Ovary (tissue), 3 donors: ENCODE measurements around the gene KLK1.

Experiments used
- POLR2A ChIP-seq: fragments of 450-650 bp; IDR thresholded peaks from one replicate; pipeline ENCODE4 v1.6.1; 2017; ENCODE audit warnings: antibody characterized with exemption, mild to moderate bottlenecking, moderate library complexity
- TF ChIP-seq, protein P1 (sequence below), 3 donors: fragments of 450-650 bp in 2 of 3; fragments of 200-600 bp in 1 of 3; IDR thresholded peaks; one replicate each; pipeline versions ENCODE4 v1.5.1 to v1.8.0; 2016 to 2022; ENCODE audit warnings: antibody characterized with exemption in 3 of 3, mild to moderate bottlenecking in 1 of 3
- donor health status: DM: no; HTN: no; CAD: no.

DNA sequence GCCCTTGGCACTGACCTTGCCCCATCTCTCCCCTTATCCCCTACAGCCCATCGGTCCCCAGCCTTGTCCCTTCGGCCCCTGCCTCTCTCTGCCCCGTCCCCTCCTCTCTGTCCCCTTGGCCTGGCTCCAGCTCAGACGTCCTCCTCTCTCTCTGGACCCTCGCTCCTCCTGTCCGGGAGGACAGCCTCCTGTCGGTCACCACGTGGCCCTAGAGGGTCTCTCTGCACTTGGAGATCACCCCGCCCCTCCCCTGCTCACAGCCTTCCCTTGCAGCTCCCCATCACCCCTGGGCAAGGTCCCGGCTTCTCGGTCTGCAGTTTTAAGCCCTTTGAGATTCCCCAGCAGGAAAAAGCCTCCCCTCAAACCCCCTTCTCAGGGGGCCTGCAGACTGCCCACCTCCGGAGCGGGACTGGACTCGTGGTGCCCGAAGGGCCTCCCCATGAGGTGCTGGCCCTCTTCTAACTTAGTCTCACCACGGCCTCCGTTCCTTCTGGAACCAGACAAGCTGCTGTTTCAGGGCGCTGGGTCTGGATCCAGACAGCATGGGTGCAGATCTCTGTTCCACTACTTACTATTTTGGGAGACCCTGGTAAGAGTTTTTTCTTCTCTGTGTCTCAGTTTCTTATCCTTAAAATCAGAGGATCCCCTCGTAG, 13.1 kb upstream of the KLK1 start:
- TF ChIP-seq, protein P1, sequence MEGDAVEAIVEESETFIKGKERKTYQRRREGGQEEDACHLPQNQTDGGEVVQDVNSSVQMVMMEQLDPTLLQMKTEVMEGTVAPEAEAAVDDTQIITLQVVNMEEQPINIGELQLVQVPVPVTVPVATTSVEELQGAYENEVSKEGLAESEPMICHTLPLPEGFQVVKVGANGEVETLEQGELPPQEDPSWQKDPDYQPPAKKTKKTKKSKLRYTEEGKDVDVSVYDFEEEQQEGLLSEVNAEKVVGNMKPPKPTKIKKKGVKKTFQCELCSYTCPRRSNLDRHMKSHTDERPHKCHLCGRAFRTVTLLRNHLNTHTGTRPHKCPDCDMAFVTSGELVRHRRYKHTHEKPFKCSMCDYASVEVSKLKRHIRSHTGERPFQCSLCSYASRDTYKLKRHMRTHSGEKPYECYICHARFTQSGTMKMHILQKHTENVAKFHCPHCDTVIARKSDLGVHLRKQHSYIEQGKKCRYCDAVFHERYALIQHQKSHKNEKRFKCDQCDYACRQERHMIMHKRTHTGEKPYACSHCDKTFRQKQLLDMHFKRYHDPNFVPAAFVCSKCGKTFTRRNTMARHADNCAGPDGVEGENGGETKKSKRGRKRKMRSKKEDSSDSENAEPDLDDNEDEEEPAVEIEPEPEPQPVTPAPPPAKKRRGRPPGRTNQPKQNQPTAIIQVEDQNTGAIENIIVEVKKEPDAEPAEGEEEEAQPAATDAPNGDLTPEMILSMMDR (IDR thresholded peaks at IDR 0.05) = no peak
- TF ChIP-seq POLR2A = no peak
